Calu3 (cell line): ENCODE data around the gene NISCH. TPM values are rescaled to one million over a fixed set of nuclear protein-coding genes. Genes with fewer than 3 reads are reported as not detected.

Source experiments
- BruUV-seq: library from RNA; stranded (reverse); fragments of 400-500 nt; replicated peaks from 2 replicates; lab custom pipeline; 2021; lab: Mats Ljungman, UMichigan
- CTCF ChIA-PET: fragments of 300-600 bp; sonication (Branson Sonifier 250); formaldehyde crosslinking; loops from one replicate; lab custom pipeline; 2022; ENCODE audit warnings: antibody characterized with exemption; lab: Charles Lee
- DNase-seq: peaks from one replicate; pipeline ENCODE4 v3.0.0; 2022
- H3K27ac Mint-ChIP-seq: one replicate; pipeline ENCODE4 v1.8.0; 2022; ENCODE audit warnings: mixed read lengths; ENCODE audit not compliant: unreplicated experiment
- H3K27me3 Mint-ChIP-seq: one replicate; pipeline ENCODE4 v1.8.0; 2022; ENCODE audit warnings: mixed read lengths; ENCODE audit not compliant: unreplicated experiment
- H3K36me3 Mint-ChIP-seq: one replicate; pipeline ENCODE4 v1.8.0; 2022; ENCODE audit warnings: mild to moderate bottlenecking, moderate library complexity, mixed read lengths; ENCODE audit not compliant: insufficient read depth, unreplicated experiment
- H3K4me1 Mint-ChIP-seq: one replicate; pipeline ENCODE4 v1.8.0; 2022; ENCODE audit warnings: mild to moderate bottlenecking, low read depth, mixed read lengths; ENCODE audit not compliant: unreplicated experiment
- H3K4me3 Mint-ChIP-seq: one replicate; pipeline ENCODE4 v1.8.0; 2022; ENCODE audit warnings: mild to moderate bottlenecking, low read depth, moderate library complexity, mixed read lengths; ENCODE audit not compliant: unreplicated experiment
- H3K9me3 Mint-ChIP-seq: one replicate; pipeline ENCODE4 v1.8.0; 2022; ENCODE audit warnings: low read depth, mixed read lengths; ENCODE audit not compliant: unreplicated experiment
- intact Hi-C: fragments of 100-400 bp; cut with micrococcal nuclease; formaldehyde crosslinking; loops from one replicate; pipeline ENCODE4 v1.10.0; 2022; ENCODE audit not compliant: unreplicated experiment
- total RNA-seq: library from RNA; stranded (reverse); gene quantifications from 2 replicates; pipeline ENCODE4 v1.2.3, GENCODE V29; 2022
- TF ChIP-seq, protein P1 (sequence below): fragments of 200-600 bp; IDR thresholded peaks from one replicate; pipeline ENCODE4 v1.8.0; 2022; ENCODE audit warnings: antibody characterized with exemption; ENCODE audit not compliant: unreplicated experiment

NISCH gene
- total RNA-seq, 1 experiment from 2014 or later, result 58.6 TPM

DNA sequence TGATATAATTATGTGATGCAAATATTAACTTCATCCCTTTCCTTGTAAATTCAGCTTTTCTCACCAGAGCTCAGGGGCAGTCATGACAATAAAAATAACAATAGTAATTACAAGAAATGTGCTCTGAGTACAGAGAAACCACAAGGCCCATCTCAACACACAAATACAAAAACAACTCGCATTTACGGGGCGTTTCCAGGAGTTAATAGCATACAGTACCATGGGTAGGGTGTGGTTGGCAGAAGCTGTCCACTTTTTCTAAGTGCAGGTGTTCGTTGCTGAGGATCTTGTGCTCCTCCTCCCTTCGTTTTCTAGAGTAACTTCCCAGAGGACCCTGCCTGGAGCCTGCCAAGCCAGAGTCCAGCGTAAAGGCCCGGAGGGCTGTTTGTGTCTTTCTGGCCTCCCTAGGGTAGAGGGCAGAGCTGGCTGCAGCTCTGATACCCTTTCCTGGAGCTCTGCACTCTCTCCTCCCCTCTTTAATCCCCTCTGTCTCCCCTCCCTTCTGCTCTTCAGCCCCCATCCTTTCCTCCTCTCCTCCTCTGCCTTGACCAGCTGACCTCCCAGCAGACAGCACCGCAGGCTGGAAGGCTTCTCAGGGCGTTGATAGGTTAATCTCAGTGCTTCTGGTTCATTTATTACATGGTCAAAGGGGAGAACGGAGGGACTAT is 21.9 kb upstream of the NISCH start:
- TF ChIP-seq, protein P1, sequence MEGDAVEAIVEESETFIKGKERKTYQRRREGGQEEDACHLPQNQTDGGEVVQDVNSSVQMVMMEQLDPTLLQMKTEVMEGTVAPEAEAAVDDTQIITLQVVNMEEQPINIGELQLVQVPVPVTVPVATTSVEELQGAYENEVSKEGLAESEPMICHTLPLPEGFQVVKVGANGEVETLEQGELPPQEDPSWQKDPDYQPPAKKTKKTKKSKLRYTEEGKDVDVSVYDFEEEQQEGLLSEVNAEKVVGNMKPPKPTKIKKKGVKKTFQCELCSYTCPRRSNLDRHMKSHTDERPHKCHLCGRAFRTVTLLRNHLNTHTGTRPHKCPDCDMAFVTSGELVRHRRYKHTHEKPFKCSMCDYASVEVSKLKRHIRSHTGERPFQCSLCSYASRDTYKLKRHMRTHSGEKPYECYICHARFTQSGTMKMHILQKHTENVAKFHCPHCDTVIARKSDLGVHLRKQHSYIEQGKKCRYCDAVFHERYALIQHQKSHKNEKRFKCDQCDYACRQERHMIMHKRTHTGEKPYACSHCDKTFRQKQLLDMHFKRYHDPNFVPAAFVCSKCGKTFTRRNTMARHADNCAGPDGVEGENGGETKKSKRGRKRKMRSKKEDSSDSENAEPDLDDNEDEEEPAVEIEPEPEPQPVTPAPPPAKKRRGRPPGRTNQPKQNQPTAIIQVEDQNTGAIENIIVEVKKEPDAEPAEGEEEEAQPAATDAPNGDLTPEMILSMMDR, result no peak
- no peak for DNase-seq
- Mint-ChIP-seq H3K4me3 (no peak overlapping the region), H3K27me3 (peaks cover 52% of the 10 kb centered on the region), H3K9me3 (no peaks in the 10 kb centered on the region), H3K4me1 (no peaks in the 10 kb centered on the region), H3K27ac (no peak overlapping the region), H3K36me3 (no peaks in the 10 kb centered on the region)
- BruUV-seq, result no TSS peak
- CTCF ChIA-PET, result no interaction called here
- intact Hi-C loops, result no loop called here

DNA sequence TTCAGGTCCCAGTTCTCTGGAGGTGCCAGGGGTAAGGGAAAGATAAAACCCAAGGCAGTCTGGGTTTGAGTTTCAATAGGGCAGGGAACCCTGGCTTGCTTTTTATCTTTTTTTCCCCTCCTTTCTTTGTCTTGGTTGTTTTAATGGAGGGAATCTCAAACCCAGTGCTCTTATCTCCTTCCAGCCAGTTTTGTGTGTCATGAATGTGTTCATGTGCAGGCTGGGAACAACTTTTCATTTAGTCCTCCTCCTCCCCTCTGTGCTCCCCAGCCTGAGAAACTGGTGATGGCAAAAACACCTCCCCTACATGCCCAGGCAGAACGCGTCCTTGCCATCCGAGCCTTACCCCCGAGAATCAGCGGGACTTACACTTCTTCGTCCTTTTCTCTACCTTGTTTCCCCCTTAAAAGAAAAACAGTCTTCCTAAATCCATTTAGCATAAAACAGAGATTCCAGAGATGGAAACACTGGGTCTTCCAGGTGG is 21.4 kb upstream of the NISCH start:
- no TSS peak for BruUV-seq
- DNase-seq, result no peak
- intact Hi-C loops, result no loop called here
- H3K4me1 Mint-ChIP-seq, result no peaks in the 10 kb centered on the region
- H3K4me3 Mint-ChIP-seq, result no peak overlapping the region
- CTCF ChIA-PET, result no interaction called here
- no peak overlapping the region for H3K27ac Mint-ChIP-seq
- H3K27me3 Mint-ChIP-seq, result peaks cover 47% of the 10 kb centered on the region
- TF ChIP-seq, protein P1, result no peak
- no peaks in the 10 kb centered on the region for H3K9me3 Mint-ChIP-seq
- H3K36me3 Mint-ChIP-seq, result no peaks in the 10 kb centered on the region

DNA sequence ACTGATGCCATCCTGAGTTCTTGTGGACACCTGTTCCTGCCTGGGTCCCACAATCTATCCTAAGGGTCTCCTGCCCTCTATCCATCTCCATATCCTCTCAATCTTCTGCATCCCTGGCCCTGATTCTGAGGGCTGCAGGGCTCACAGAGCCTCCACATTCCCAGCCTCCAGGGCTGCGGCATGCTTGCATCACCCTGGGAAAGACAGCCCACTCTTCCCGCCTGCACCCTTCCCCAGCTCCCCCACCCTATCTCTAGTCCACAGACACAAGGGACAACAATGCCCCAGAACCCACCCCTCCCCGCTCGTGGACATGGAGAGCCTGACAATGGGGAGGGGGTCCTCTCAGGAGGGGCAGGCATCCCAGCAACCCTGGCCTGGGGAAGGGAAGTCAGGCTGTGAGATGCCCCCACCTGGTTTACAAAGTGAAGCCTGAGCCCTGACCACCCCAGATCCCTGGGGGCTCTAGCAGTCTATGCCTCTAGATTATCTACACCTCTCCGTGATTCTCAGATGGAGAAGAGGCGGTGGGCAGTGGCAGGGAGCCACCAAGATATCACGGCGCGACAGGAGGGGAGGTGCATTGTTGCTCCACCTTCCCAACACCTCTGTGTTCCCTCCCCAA is 20.8 kb upstream of the NISCH start:
- H3K4me3 Mint-ChIP-seq, result no peak overlapping the region
- no peak for DNase-seq
- TF ChIP-seq, protein P1, result no peak
- H3K9me3 Mint-ChIP-seq, result no peaks in the 10 kb centered on the region
- CTCF ChIA-PET, result no interaction called here
- peaks cover 47% of the 10 kb centered on the region for H3K27me3 Mint-ChIP-seq
- no peaks in the 10 kb centered on the region for H3K4me1 Mint-ChIP-seq
- BruUV-seq, result no TSS peak
- no peak overlapping the region for H3K27ac Mint-ChIP-seq
- no peaks in the 10 kb centered on the region for H3K36me3 Mint-ChIP-seq
- intact Hi-C loops, result no loop called here

DNA sequence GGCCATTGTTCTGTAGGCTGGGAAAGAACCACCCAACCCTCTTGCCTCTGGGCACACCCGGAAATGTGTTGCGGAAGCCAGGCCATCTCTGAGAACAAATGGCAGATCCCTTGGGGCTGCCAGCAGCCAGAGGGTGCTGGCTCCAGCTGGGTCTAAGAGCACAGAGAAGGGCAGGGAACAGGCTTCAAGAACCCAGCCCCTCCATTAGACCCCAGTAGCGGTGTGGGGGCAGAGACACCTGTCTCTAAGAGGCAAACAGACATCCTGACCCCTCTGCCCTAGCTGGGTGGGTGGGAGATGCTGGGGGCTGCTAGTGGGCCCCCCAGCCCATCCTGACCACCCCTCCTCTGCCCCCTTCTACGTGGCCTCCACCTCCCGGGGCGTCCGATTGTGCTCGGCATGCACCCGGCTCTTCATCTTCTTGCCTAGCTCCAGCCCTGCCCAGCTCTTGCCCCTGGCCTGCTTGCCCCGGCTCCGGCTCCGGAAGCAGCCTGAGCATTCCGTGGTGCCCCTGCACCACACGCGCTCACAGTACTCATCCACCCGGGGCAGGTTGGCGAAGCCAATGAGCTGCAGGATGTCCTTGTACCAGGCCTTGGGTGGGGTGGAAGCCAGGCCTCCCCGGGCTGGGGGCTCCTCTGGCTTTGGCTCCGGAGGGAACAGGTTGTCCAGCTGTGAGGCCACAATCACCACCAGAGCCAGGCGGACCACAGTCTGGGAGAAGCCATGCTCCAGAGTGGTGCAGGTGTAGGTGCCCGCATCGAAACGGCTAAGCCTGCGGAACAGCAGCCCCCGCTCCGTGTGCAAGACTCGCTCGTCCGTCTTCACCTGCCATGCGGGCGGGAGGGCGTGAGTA is 19.9 kb upstream of the NISCH start:
- Mint-ChIP-seq H3K27me3 (peaks cover 47% of the 10 kb centered on the region), H3K27ac (no peak overlapping the region), H3K4me3 (no peak overlapping the region), H3K4me1 (no peaks in the 10 kb centered on the region), H3K36me3 (no peaks in the 10 kb centered on the region), H3K9me3 (no peaks in the 10 kb centered on the region)
- DNase-seq, result no peak
- CTCF ChIA-PET, result interaction anchor here (1.1 kb wide), 1 partner anchor 13 kb away, joined by 3 read pairs; no protein-coding TSS in a partner anchor
- intact Hi-C loops, result no loop called here
- no TSS peak for BruUV-seq
- TF ChIP-seq, protein P1, result no peak
